Smooth muscle cell (in vitro differentiated cells): Measurements from ENCODE around the gene SMARCAL1. TPM values are rescaled to one million over a fixed set of nuclear protein-coding genes. Genes with fewer than 3 reads are reported as not detected.

Experiments
- DNase-seq: peaks from one replicate; lab custom pipeline; 2025; ENCODE audit not compliant: unreplicated experiment; lab: John Stamatoyannopoulos, UW
- H2AFZ ChIP-seq: fragments of 200-600 bp; sonication (generic); 2 replicates; pipeline ENCODE4 v1.6.0; 2016; ENCODE audit warnings: antibody characterized with exemption, low read depth, mild to moderate bottlenecking
- H3F3A ChIP-seq: fragments of 200-600 bp; sonication (generic); 2 replicates; pipeline ENCODE4 v1.6.0; 2017; ENCODE audit warnings: antibody characterized with exemption, low read depth
- H3K27ac ChIP-seq: fragments of 200-600 bp; sonication (generic); 2 replicates; pipeline ENCODE4 v1.5.1; 2016; ENCODE audit warnings: low read depth, mild to moderate bottlenecking
- H3K27me3 ChIP-seq: fragments of 200-600 bp; sonication (generic); 2 replicates; pipeline ENCODE4 v1.6.1; 2016; ENCODE audit warnings: low read depth, mild to moderate bottlenecking
- H3K36me3 ChIP-seq: fragments of 200-600 bp; sonication (generic); 2 replicates; pipeline ENCODE4 v1.5.1; 2016; ENCODE audit warnings: low read depth
- H3K4me1 ChIP-seq: fragments of 200-600 bp; sonication (generic); 2 replicates; pipeline ENCODE4 v1.5.1; 2016; ENCODE audit warnings: low read depth
- H3K4me2 ChIP-seq: fragments of 200-600 bp; sonication (generic); 2 replicates; pipeline ENCODE4 v1.6.0; 2016; ENCODE audit warnings: mild to moderate bottlenecking
- H3K4me3 ChIP-seq: fragments of 200-600 bp; sonication (generic); 2 replicates; pipeline ENCODE4 v1.5.1; 2016; ENCODE audit warnings: mild to moderate bottlenecking
- H3K79me2 ChIP-seq: fragments of 200-600 bp; sonication (generic); 2 replicates; pipeline ENCODE4 v1.6.0; 2016; ENCODE audit warnings: low read depth, mild to moderate bottlenecking
- H3K9ac ChIP-seq: fragments of 200-600 bp; sonication (generic); 2 replicates; pipeline ENCODE4 v1.6.0; 2016; ENCODE audit warnings: low read depth
- H3K9me3 ChIP-seq: fragments of 200-600 bp; sonication (generic); replicated peaks from 2 replicates; pipeline ENCODE4 v1.5.1; 2016; ENCODE audit warnings: low read depth
- H4K20me1 ChIP-seq: fragments of 200-600 bp; sonication (generic); 2 replicates; pipeline ENCODE4 v1.6.0; 2016; ENCODE audit warnings: low read depth
- CTCF ChIP-seq: fragments of 200-600 bp; sonication (generic); IDR thresholded peaks from 2 replicates; pipeline ENCODE4 v1.5.1; 2017; ENCODE audit warnings: borderline replicate concordance, mild to moderate bottlenecking, antibody characterized with exemption; ENCODE audit not compliant: insufficient read depth, poor library complexity, severe bottlenecking
- WGBS: methylation state at CpG from one replicate; pipeline ENCODE4 v1.1.7; 2016; ENCODE audit warnings: low lambda C conversion rate; 5-methylcytosine and 5-hydroxymethylcytosine counted together
- polyA plus RNA-seq: library from polyadenylated mRNA; unstranded; fragments of >200 nt; fragmentation: Nextera tagmentation; extraction: Ambion mirVana; gene quantifications from 2 replicates; pipeline ENCODE4 v1.2.1, GENCODE V29; 2016
- total RNA-seq: library from RNA; depleted of rRNA; stranded (reverse); fragments of >200 nt; gene quantifications from 2 replicates; pipeline ENCODE4 v1.2.3, GENCODE V29; 2014

Gene SMARCAL1
- total and polyA plus RNA-seq, 2 experiments from 2014 or later = 23.1 to 33.5 TPM

GRCh38 chr2:216387262-216387661, 25.0 kb upstream of the SMARCAL1 start:
- DNase-seq = no peak
- WGBS = 100% methylated on average over 2 of the region's 2 CpGs
- TF ChIP-seq CTCF = no peak

GRCh38 chr2:216388046-216388884, 24.0 kb upstream of the SMARCAL1 start:
- Histone ChIP-seq H3F3A (no peaks in the 10 kb centered on the region), H3K36me3 (no peaks in the 10 kb centered on the region), H3K9me3 (no peaks in the 10 kb centered on the region), H3K4me2 (no peak overlapping the region), H3K79me2 (no peaks in the 10 kb centered on the region), H4K20me1 (no peaks in the 10 kb centered on the region), H3K27ac (no peak overlapping the region), H3K9ac (no peak overlapping the region), H3K27me3 (no peaks in the 10 kb centered on the region), H2AFZ (no peak overlapping the region), H3K4me1 (no peaks in the 10 kb centered on the region), H3K4me3 (no peak overlapping the region)
- no peak for TF ChIP-seq CTCF
- WGBS = 92% methylated on average over 5 of the region's 5 CpGs
- no peak for DNase-seq

More at GRCh38 chr2:216387262-216387661, 25.0 kb upstream of the SMARCAL1 start:
- H3K27me3 ChIP-seq = no peaks in the 10 kb centered on the region
- no peaks in the 10 kb centered on the region for H4K20me1 ChIP-seq
- H2AFZ ChIP-seq = no peak overlapping the region
- no peaks in the 10 kb centered on the region for H3K9me3 ChIP-seq
- no peaks in the 10 kb centered on the region for H3F3A ChIP-seq
- no peak overlapping the region for H3K9ac ChIP-seq
- H3K27ac ChIP-seq = no peak overlapping the region
- H3K4me1 ChIP-seq = no peaks in the 10 kb centered on the region
- H3K36me3 ChIP-seq = no peaks in the 10 kb centered on the region
- H3K4me2 ChIP-seq = no peak overlapping the region
- H3K4me3 ChIP-seq = no peak overlapping the region
- H3K79me2 ChIP-seq = no peaks in the 10 kb centered on the region

- H2AFZ ChIP-seq = no peak overlapping the region
Observed at GRCh38 chr2:216389570-216389969, 22.7 kb upstream of the SMARCAL1 start.

More at GRCh38 chr2:216389570-216389969, 22.7 kb upstream of the SMARCAL1 start:
- Histone ChIP-seq H3K9ac (no peak overlapping the region), H3K27me3 (no peaks in the 10 kb centered on the region), H4K20me1 (no peaks in the 10 kb centered on the region), H3K4me2 (no peak overlapping the region), H3F3A (no peaks in the 10 kb centered on the region), H3K36me3 (no peaks in the 10 kb centered on the region), H3K4me1 (no peaks in the 10 kb centered on the region), H3K4me3 (no peak overlapping the region), H3K27ac (no peak overlapping the region), H3K79me2 (no peaks in the 10 kb centered on the region), H3K9me3 (no peaks in the 10 kb centered on the region)
- DNase-seq = no peak
- WGBS = 22% methylated on average over 1 of the region's 1 CpG
- TF ChIP-seq CTCF = no peak
